Measurements from ENCODE around the gene LGALS7.
"Not testable (repeated sequence)": the region's sequence is repeated elsewhere in the genome, so short reads cannot be mapped to it uniquely, and the experiment has no call there.

Gene LGALS7

GRCh38 chr19:38773469-38774177, at the start of gene LGALS7:
LGALS7 (minus strand) TSS chr19:38773517; CDS start chr19:38773492, 25 bp downstream.
- DNase-seq = no peak

DNA sequence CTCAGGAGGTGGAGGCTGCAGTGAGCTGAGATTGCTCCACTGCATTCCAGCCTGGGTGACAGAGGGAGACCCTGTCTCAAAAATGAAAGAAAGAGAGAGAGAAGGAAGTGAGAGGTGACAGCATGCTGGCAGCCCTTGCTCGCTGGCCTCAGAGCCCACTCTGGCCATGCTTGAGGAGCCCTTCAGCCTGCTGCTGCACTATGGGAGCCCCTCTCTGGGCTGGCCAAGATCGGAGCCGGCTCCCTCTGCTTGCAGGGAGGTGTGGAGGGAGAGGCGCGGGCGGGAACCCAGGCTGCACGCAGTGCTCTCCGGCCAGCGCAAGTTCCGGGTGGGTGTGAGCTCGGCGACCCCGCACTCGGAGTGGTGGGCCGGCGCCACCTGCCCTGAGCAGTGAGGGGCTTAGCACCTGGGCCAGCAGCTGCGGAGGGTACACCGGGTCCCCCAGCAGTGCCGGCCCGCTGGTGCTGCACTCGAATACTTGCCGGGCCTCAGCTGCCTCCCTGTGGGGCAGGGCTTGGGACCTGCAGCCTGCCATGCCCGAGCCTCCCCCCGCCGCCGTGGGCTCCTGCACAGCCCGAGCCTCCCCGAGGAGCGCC, 48.0 kb upstream of the LGALS7 start:
- not testable (repeated sequence) for DNase-seq

- no peak for DNase-seq
Observed at GRCh38 chr19:38819231-38819920, 46.1 kb upstream of the LGALS7 start.

DNA sequence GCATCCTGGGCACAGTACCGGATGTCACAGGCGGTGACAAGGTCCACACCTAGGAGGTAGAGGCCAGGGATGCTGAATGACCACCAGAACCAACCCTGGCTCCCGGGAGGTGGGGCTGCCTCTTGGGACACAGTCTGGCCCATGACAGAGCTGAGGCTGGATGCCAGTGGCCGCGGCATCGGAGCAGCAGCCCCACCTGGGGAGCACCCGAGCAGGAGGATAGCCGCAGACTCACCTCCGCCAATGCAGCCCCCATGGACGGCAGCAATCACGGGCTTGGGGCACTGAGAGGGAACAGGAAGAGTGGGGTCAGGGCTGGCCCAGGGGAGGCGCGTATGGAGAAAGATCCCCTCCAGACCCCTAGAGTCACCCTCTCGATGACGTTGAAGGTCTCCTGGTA, 43.8 kb upstream of the LGALS7 start:
- no peak for DNase-seq

GRCh38 chr19:38816131-38816750, 42.9 kb upstream of the LGALS7 start:
- DNase-seq = no peak

DNA sequence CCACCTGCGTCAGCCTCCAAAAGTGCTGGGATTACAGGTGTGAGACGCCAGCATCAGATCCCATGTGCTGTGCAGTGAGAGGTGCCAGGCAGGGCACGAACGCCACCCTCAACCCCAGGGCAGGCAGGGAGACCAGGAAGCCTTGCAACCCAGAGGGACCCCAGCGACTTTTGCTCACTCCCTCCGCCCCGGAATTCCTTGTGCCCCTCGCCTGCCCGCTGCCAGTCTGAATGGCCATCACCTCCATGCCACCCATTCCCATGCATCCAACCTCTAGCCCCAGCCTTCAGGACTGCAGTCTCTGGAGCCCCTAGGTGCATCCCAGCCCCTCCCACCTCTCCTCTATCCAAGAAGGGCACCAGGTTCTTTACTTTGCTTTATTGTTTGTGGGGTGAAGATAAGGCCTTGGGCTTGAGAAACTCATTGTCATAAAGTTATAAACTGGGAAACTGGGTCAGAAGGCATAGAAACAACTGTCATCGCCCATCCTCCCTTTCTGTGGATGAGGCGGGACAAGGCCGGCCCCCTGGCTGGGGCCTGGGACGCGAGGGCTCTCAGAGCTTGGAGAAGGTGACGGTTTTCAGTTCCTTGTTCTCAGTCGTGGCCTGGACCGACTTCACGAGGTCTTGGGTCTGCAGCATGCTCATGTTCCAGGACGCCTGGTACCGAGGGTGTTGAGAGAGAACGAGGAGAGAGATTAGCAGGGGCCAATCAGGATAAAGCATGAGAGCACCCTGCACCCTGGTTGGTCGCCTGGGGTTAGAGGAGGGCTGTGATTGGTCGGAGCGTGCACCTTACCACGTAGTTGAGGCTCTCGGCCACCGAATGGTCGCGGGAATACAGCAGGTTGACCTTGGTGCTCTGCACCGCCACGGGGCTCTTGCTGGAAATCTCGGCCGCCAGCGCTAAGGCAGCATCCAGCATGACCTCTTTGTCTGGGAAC, 42.0 kb upstream of the LGALS7 start:
- no peak for DNase-seq

GRCh38 chr19:38813932-38814331, 40.6 kb upstream of the LGALS7 start:
- DNase-seq = not testable (repeated sequence)

GRCh38 chr19:38813323-38813722, 40.0 kb upstream of the LGALS7 start:
- DNase-seq = no peak

- DNase-seq = no peak
Observed at GRCh38 chr19:38812841-38813320, 39.6 kb upstream of the LGALS7 start, which contains the start of gene LGALS4. LGALS4 (minus strand) TSS chr19:38812945; CDS start chr19:38812886, 59 bp downstream.

DNA sequence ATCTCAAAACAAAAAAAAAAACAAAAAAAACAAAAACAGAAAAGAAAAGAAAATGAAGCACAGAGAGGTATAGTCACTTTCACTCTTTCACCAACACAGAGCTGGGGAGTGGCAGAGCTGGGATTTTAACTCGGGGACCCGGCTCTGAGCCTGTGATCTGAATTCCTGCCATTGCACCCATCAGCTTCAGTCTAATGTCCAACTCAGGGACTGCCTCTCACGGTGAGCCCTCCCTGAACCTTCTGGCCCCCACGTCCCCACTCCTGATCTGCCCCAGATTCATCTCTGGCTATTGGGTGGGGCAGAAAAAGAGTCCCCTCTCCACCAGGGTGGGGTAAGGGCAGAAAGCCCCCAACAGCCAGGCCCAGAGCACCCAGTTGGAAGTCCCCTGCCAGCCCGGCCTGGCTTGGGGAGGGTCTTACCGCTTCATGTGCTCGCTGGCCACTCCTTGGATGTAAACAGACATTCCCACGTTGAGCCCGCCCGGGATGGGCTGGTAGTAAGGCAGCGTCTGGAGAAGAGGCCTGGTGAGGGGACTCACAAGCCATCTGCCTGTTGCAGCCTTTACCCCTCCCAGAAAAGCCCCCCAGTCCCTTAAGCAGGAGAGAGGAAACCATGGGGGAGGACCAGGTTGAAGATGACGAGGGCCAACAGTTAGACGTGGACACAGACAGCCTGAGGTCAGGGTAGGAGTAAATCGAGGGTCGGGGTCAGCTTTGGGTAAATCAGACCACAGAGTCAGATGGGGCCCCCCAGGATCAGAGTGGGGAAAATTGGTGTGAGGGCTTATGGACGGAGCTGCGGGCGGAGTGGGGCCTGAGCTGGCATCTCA, 38.9 kb upstream of the LGALS7 start:
- no peak for DNase-seq

DNA sequence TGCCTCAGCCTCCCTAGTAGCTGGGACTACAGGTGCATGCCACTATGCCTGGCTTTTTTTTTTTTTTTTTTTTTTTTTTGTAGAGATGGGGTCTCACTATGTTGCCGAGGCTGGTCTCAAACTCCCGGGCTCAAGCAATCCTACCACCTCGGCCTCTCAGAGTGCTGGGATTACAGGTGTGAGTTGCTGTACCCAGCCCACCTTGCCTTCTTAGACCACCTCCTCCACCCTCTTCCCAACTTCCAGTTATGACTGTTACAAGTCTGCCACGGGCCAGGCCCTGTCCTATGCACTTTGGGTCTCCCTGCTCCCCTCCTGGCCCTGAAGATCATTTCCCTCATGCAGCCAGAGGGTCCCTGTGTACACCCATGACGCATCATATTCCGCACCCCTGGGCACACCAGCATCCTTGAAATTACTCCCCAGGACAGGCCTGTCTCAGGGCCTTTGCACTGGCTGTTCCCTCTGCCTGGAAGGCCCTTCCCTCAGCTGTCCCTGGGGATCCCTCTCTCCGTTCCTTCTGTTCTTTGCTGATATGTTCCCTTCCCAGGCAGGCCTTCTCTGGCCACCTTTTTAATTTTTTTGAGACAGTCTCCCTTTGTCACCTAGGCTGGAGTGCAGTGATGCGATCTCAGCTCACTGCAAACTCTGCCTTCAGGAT, 36.4 kb upstream of the LGALS7 start:
- no peak for DNase-seq

DNA sequence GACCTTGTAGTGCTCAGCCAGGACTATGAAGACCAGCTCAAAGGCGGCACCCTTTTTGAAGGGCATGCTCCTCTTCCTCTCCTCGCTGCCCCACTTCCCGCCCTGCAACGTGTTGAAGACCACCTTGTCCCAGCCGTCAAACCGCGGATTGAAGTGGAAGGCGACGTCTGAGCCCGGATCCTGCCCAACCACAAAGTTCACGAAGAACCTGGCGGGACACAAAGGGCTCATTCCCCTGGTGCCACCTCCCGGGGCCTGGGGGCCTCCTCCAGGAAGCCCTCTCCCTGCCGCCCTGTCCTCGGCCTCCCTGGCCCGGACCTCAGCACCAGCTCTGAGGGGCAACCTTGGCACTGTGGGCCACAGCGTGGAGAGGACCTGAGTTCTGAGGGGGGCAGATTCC, 35.4 kb upstream of the LGALS7 start:
- no peak for DNase-seq

DNA sequence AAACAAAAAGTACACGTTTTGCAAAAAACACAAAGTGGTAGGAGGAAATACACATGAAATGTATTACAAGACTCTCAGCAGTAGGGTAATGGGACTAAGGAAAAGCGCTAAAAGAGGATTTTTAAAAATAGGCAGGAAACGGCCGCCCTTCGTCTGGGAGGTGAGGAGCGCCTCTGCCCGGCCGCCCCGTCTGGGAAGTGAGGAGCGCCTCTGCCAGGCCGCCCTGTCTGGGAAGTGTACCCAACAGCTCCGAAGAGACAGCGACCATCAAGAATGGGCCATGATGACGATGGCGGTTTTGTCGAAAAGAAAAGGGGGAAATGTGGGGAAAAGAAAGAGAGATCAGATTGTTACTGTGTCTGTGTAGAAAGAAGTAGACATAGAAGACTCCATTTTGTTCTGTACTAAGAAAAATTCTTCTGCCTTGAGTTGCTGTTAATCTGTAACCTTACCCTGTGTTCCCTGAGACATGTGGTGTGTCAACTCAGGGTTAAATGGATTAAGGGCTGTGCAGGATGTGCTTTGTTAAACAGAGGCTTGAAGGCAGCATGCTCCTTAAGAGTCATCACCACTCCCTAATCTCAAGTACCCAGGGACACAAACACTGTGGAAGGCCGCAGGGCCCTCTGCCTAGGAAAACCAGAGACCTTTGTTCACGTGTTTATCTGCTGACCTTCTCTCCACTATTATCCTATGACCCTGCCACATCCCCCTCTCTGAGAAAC, 34.2 kb upstream of the LGALS7 start:
- not testable (repeated sequence) for DNase-seq

GRCh38 chr19:38806371-38806770, 33.1 kb upstream of the LGALS7 start:
- no peak for DNase-seq

GRCh38 chr19:38805180-38805579, 31.9 kb upstream of the LGALS7 start:
- DNase-seq = no peak

DNA sequence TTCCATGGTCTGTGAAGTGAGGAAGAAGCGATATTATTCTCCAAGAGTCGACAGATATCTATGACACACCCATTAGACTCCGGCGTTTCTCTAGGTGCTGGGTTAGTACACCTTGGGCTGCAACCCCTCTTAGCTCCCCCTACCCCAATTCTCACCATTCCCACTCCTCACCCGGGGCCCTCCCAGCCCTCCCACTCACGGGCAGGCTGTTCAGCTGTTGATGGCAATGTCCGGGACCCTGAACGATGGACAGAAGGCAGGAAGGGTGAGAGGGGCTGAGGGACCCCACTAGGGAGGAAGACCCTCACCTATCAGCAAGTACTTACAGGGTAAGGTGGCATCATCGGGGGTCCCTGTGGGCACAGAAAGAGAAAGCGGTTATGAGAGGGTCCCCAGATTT, 30.2 kb upstream of the LGALS7 start:
- no peak for DNase-seq

DNA sequence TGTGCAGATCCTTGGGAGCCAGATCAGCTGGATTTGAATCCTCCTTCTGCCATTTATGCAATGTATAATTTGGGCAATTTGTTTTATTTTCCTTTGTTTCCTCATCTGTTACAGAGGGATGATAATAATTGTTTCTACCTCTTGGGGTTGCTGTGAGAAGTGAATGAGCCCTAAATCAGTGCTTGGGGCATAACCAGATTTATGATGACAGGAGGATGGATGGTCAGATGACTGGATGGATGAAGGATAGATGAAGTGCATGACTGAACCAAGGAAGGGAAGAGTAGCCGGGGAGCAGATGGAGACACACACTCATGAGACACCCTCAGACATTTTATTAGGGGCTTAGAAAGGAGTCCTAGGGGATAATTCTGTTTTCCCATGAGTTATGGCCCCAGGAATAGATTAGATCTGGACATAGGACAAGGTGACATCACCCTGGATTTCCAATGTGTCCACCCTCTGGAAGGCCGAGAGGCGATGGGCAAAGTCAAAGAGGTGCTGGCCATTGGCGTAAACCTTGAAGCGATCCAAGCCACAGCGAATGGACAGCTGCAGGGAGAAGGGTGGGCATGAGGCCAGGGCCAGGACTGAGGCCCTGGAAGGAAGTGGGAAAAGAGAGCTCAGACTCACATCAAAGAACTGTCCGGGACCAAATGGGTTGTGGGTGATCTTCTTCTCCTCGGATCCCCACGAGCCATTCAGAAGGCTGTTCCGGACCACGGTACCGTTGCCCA, 28.2 kb upstream of the LGALS7 start:
- DNase-seq = no peak

DNA sequence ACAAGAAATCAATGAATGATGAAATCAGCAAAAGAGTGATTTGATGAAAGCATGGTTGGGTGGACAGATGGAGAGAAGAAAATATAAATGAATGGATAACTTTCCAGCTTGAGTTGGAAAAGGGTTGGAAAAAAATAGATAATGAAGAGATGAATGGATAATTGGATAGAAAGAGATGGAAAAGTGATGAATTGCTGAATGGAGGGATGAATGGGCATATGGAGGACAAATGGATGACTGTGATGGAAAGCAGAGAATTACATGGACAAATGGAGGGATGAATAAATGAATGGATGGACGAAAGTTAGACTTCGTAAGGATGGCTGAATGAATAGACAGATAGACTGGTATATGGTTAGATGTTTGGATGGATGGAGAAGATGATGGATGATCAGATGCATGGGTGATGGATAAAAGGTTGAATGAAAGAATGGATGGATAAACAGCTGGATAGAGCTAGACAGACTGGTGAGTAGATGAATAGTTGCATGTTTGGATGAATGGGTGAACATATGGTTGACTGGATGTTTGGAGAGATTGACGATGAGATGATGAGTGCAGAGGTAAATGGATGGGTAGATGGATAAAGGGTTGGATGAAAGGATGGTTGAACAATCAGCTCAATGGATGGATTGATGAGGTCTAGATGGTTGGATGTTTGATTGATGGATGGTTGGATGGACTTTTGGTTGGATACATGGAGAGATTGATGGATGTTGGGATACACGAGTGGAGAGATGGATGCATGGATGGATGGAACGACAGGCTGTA, 27.4 kb upstream of the LGALS7 start:
- DNase-seq = no peak
